Camera-type eye (tissue), 1 donor: Measurements from ENCODE around the gene SLC23A2. TPM values are rescaled to one million over a fixed set of nuclear protein-coding genes. Genes with fewer than 3 reads are reported as not detected.

ENCODE experiments used
- total RNA-seq: library from RNA; depleted of rRNA; stranded (reverse); fragments of >200 nt; gene quantifications from one replicate; pipeline ENCODE4 v1.2.3, GENCODE V29; 2014

Gene SLC23A2
- 71.2 TPM for total RNA-seq

DNA sequence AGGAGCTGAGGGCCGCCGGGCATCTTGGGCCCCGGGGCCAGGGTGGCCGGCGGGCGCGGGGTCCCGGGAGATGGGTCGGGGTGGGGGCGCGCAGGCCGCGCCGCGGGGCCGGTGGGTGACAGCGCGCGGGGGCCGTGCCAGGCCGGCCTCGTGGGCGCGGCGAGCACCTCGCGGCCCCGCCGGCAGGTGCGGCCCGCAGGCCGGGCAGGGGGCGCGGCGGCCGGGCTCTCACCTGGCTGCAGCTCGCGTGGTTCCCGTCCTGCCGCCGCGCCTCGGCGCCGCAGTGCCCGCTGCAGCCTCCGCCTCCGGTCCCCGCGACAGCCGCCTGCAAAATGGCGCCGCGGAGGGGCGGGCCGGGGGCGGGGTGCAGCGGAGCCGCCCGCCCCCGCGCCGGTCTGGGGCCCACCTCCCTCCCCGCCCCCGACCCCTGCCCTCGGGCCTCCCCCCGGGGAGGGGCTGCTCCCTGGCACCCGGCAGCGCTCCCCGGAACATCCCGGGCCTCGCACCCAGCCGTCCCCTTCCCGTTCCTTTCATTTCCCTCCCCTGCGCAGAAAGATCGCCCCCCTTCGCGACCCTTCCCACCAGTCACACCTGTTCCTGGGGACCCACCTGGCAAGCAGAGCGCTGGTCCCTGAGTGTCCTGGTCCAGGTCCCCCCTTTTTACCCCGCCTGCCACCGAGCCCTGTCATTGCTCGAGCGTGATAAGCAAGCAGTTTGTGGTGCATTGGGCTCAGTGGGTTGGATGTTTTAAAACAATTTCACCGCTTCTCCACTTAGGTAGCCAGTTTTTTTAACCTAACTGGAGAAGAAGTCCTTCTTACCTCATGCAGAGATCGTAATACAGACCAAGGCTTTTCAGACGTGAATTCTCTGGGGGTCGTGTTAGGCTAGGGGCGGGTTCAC is at the start of gene SLC23A2:
SLC23A2 (minus strand) TSS at position 337 of the 903 bp plus-strand sequence. CDS start 68,948 bp downstream, outside the sequence.

Other genes starting within 250 kb of the SLC23A2 start
- gene RASSF2, start 177.9 kb downstream of the SLC23A2 start, total RNA-seq = 67.3 TPM
- gene TMEM230, start 111.6 kb upstream of the SLC23A2 start, total RNA-seq = 94.9 TPM
- 83.8 TPM for gene PCNA, start 118.4 kb upstream of the SLC23A2 start, total RNA-seq
- gene CDS2, start 125.5 kb upstream of the SLC23A2 start, total RNA-seq = 70.8 TPM